COLO668 (cell line): Measurements from ENCODE around the gene TRAPPC1.
"Not testable (repeated sequence)": the region's sequence is repeated elsewhere in the genome, so short reads cannot be mapped to it uniquely, and the experiment has no call there.

ENCODE experiments used
- DNase-seq: peaks from one replicate; lab custom pipeline; 2025; ENCODE audit not compliant: unreplicated experiment; lab: John Stamatoyannopoulos, UW

The TRAPPC1 gene, protein sequence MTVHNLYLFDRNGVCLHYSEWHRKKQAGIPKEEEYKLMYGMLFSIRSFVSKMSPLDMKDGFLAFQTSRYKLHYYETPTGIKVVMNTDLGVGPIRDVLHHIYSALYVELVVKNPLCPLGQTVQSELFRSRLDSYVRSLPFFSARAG

DNA sequence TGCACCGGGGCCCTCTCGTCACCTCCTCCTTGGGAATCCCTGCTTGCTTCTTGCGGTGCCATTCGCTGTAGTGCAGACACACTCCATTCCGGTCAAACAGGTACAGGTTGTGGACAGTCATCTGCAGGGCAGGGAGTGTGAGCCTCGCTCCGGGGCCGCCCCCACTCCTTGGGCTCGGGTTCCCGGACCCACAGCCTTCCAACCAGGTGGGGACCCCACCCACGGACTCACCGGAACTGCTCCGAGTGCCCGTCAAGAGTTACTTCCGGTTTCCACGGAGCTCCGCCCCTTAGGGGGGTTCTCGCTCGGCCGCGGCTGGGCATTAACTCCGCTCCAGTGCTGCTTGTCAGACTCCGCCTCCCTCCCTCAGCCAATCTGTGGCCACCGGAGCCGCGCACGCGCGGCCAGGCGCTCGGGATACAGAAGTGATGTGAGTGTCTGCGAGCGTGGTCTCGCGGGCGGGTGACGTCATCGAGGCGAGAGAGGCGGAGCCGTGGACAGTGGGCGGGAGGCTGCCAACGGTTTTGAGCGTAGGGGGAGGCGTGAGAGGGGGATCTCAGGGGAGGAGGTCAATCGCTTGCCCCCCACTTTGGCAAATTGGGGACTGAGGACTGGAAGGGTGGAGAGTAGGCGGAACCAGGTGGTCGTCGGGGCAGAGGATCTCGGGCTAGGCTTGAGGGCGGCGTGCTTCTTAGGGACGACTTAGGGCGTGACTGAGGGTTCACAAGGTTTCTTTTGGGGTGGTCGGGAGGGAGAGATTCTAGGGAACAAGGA is at the start of gene TRAPPC1, which contains the start of gene CNTROB:
TSS of gene TRAPPC1 (minus strand) at position 238 of the 774 bp plus-strand sequence. CDS start at position 121, 117 bp downstream.
TSS of gene CNTROB (plus strand) at position 498 of the 774 bp plus-strand sequence. CDS start 874 bp downstream, outside the sequence.
- peak; percentile 96 for DNase-seq

GRCh38 chr17:7977805-7978204 is 46.1 kb upstream of the TRAPPC1 start:
- DNase-seq, result no peak

DNA sequence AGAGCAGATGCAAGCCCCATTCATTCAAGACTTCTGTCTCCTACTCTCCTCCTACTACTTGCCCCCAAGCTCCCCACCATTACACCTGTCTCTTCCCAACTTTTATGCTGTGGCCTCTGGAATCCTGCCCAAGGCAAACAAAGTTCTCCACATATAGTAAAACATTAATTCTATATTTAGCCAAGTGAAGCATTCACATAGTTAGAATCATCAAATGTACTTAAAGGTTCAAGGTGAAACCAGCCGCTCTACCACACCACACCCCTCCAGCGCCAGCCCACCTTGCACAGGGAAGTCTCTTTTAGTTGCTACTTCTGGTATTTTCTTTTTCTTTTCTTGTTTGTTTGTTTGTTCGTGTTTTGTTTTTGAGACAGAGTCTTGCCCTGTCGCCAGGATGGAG is 45.3 kb upstream of the TRAPPC1 start:
- no peak for DNase-seq

DNA sequence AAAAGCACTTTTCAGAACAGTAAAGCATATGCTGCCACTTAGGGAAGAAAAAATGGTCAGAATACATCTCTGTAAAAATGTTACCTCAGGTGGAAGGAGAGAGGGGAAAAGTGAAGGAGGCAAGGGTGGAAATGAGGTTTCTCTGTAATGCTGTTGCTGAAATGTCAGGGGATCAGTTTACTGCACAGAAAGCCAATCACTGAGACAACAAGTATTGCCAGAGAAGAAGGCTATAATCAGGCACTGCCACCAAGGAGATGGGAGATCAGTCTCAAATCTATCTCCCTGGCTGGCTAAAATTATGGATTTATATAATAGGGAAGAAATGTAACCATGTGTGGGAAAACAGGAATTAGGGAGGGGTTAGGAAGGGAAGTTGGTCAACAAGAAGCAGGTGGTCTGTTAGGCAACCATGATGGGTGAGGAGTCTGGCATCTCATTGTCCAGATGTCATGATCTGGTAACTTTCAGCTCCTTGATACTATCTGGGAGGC is 42.9 kb upstream of the TRAPPC1 start:
- DNase-seq, result no peak

DNA sequence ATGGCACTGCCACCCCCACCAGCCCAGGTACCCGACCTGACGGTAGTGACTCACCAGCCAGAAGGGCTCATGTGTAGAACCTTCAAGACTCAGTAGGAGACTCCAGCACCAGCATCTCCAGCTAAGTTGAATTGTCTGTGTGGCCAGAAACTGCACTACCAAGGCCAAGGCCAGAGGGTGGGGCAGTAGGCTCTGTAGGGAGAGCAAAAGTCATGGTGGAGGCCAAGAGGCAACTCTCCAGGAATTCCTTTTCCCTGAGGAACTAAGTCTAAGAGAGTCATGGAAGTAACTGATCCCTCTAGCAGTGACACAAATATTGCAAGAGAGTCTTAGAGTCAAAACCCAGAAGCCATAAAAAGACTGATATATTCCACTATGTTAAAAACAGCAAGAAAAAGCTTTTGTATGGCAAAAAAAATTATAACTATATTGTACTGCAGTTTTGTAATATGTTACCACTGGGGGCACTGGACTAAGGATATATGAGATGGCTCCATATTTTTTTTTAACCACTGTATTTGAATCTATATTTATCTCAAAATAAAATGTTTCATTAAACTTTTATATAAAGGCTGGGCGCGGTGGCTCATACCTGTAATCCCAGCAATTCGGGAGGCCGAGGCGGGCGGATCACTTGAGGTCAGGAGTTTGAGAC is 40.5 kb upstream of the TRAPPC1 start:
- DNase-seq, result no peak

DNA sequence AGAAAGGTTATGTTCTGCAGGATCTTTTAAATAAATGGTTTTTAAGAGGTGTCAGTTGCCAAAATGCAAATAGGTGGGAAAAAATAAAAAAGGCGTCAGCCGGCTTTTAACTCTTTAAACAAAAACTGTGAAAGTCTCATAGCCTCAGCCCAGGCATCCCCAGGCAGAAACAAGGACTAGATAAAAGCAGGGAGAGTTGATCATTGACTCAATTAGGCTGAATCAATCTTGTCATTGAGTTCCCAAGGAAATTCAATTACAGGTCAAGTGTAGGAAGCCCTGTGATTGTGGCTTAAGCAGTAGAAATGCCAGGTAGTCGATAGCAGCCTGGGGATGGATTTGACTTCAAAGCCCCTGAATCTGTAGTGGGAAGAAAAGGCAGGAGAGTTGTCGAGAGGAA is 39.9 kb upstream of the TRAPPC1 start:
- DNase-seq, result no peak

DNA sequence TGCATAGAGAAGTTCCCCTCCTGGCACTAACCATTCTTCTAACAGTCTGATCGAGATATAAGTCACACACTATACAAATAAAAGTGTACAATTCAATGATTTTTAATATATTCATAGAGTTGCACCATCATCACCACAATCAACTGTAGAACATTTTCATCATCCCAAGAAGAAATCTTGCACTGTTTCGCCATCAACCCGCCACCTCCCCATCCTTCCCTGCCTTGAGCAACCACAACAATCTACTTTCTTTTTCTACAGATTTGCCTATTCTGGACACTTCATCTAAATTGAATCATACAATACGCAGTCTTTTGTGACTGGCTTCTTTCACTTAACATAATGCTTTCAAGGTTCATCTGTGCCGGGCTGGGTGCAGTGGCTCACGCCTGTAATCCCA is 37.7 kb upstream of the TRAPPC1 start:
- DNase-seq, result no peak

DNA sequence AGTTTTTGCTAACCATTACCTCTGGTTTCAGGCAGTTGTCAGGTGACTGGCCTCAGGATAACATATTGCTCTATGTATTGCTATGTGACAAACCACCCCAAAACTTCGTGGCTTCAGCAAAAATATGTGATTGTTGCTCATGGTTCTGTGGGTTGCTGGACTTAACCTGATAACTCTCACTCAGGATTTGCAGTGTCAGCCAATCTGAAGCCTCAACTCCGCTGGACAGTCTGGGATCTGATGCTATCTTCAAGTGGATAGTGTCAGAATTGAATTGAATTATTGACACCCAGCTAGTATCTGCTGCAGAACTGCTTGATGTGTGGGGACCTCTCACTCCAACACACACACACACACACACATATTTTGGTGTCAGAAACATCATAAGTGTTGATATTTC is 36.0 kb upstream of the TRAPPC1 start:
- no peak for DNase-seq

- DNase-seq, result no peak
These were observed 29.7 kb upstream of the TRAPPC1 start for GRCh38 chr17:7961421-7961820.

GRCh38 chr17:7959503-7960253 is 27.9 kb upstream of the TRAPPC1 start:
- DNase-seq, result no peak

DNA sequence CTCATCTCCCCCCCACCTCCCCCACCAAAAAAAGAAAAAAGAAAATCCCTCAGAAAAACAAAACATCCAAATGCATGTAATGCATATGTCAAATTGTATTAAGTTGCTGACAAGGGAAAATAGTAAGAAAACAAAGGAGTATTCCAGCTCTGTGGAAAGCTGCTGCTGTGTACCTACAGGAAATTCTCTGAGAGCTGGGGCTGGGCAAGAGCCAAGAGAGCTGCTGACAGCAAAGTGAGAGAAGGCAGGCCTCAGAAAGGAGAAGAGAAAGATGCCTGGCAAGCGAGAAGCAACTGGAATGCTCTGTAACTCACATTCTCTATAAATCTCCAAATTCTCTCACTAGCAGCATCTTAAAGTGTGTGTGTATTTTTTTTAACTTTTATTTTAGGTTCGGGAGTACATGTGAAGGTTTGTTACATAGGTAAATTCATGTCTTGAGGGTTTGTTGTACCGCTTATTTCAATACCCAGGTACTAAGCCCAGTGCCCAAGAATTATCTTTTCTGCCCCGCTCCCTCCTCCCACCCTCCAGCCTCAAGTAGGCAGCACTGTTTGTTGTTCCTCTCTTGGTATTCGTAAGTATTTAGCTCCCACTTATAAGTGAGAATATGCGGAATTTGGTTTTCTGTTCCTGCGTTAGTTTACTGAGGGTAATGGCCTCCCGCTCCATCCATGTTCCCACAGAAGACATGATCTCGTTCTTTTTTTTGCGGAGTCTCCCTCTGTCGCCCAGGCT is 24.7 kb upstream of the TRAPPC1 start:
- no peak for DNase-seq

- no peak for DNase-seq
These were observed 23.9 kb upstream of the TRAPPC1 start for GRCh38 chr17:7955414-7956227.

GRCh38 chr17:7953266-7953665 is 21.5 kb upstream of the TRAPPC1 start:
- not testable (repeated sequence) for DNase-seq

DNA sequence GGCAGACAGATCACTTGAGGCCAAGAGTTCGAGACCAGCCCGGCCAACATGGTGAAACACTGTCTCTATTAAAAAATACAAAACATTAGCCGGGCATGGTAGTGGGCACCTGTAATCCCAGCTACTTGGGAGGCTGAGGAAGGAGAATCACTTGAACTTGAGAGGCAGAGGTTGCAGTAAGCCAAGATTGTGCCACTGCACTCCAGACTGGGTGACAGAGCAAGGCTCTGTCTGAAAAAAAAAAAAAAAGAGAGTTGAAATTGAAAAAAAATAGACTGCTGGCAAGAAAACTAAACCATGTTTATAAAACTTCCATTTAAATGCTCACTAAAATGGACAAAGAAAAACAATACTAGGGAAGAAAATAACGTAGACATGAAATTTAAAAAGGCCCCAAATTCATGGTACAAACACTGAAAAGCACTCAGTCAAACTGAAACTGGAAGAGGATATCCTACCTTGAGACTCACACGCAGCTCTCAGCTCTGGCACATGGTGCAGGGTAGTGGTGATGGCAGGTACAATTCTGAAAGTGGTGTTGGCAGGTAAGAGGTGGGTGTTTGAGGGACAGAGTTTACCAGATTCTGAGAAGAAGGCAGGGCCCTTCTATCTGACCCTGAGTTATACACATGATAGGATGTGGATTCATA is 19.5 kb upstream of the TRAPPC1 start:
- no peak for DNase-seq

DNA sequence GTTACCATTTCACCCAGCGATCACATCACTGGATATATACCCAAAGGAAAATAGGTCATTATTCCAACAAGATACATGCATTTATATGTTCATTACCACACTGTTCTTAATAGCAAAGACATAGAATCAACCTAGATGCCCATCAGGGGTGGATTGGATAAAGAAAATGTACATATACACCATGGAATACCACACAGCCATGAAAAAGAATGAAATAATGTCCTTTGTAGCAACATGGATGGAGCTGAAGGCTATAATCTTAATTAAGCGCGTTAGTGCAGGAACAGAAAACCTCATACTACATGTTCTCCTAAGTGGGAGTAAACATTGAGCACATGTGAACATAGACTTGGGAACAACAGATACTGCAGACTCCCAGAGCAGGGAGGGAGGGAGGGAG is 18.8 kb upstream of the TRAPPC1 start:
- no peak for DNase-seq

GRCh38 chr17:7947651-7948050 is 15.9 kb upstream of the TRAPPC1 start:
- no peak for DNase-seq

- DNase-seq, result no peak
These were observed 14.7 kb upstream of the TRAPPC1 start for GRCh38 chr17:7946441-7946840.

DNA sequence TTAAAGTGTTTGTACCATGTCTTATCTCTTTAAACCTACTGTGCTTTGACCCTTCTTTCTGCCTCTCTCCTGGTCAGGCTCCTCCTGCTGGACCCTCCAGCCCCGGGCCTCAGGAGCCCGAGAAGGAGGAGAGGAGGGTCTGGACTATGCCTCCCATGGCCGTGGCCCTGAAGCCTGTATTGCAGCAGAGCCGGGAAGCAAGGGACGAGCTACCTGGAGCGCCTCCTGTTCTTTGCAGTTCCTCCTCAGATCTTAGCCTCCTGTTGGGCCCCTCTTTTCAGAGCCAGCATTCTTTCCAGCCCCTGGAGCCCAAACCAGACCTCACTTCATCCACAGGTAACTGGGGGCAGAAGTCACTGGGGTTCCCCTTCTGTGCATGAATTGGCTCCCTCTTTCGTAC is 13.9 kb upstream of the TRAPPC1 start:
- no peak for DNase-seq

- no peak for DNase-seq
These were observed 12.6 kb upstream of the TRAPPC1 start for GRCh38 chr17:7944326-7944725.
